CD8-positive, alpha-beta memory T cell (primary cell): ENCODE results near the gene ITGB1BP1. TPM values are rescaled to one million over a fixed set of nuclear protein-coding genes. Genes with fewer than 3 reads are reported as not detected.
A peak's percentile ranks its signal among the peaks of the same experiment; 100 is the strongest.

Source experiments
- CTCF ChIA-PET: fragments of 350-600 bp; sonication (Branson Sonifier 250); formaldehyde crosslinking; loops from one replicate; lab custom pipeline; 2021; ENCODE audit warnings: antibody characterized with exemption; lab: Charles Lee
- POLR2A ChIA-PET: fragments of 350-600 bp; sonication (Branson Sonifier 250); formaldehyde crosslinking; loops from one replicate; lab custom pipeline; 2021; ENCODE audit warnings: antibody characterized with exemption; lab: Charles Lee
- DNase-seq, 5 donors: peaks; one replicate each; pipeline versions ENCODE4 v3.0.0 to v3.0.0-alpha.2; 2020 to 2022; ENCODE audit warnings: mixed read lengths in 1 of 5
- H3K27ac ChIP-seq: one replicate; pipeline ENCODE4 v1.7.0; 2013; ENCODE audit warnings: low read depth, mild to moderate bottlenecking, low read length, moderate library complexity
- H3K27me3 ChIP-seq: 2 replicates; pipeline ENCODE4 v1.7.0; 2013; ENCODE audit warnings: low read length, mild to moderate bottlenecking; ENCODE audit not compliant: insufficient read depth, poor library complexity, severe bottlenecking
- H3K36me3 ChIP-seq: 2 replicates; pipeline ENCODE4 v1.7.0; 2013; ENCODE audit warnings: mild to moderate bottlenecking, low read length, moderate library complexity; ENCODE audit not compliant: insufficient read depth
- H3K4me1 ChIP-seq: 2 replicates; pipeline ENCODE4 v1.7.0; 2013; ENCODE audit warnings: mild to moderate bottlenecking, low read length, moderate library complexity; ENCODE audit not compliant: insufficient read depth
- H3K4me3 ChIP-seq: 2 replicates; pipeline ENCODE4 v1.7.0; 2013; ENCODE audit warnings: mild to moderate bottlenecking, low read length
- H3K9me3 ChIP-seq: 2 replicates; pipeline ENCODE4 v1.7.0; 2013; ENCODE audit warnings: mild to moderate bottlenecking, low read length
- H3K27ac Mint-ChIP-seq, 8 donors: one replicate each; pipeline ENCODE4 v1.8.0; 2020 to 2021; ENCODE audit warnings: mixed read lengths in 8 of 8, mild to moderate bottlenecking in 6 of 8, inconsistent platforms in 3 of 8, moderate library complexity in 3 of 8
- H3K27me3 Mint-ChIP-seq, 2 donors: one replicate each; pipeline ENCODE4 v1.8.0; 2020 to 2021; ENCODE audit warnings: mixed read lengths in 2 of 2, mild to moderate bottlenecking in 1 of 2, moderate library complexity in 1 of 2
- H3K36me3 Mint-ChIP-seq, 3 donors: one replicate each; pipeline ENCODE4 v1.8.0; 2020 to 2021; ENCODE audit warnings: mixed read lengths in 3 of 3, inconsistent platforms in 1 of 3, mild to moderate bottlenecking in 1 of 3
- H3K4me1 Mint-ChIP-seq, 3 donors: one replicate each; pipeline ENCODE4 v1.8.0; 2020 to 2021; ENCODE audit warnings: mixed read lengths in 3 of 3, inconsistent platforms in 1 of 3, mild to moderate bottlenecking in 1 of 3
- H3K4me3 Mint-ChIP-seq, 7 donors: one replicate each; pipeline ENCODE4 v1.8.0; 2020 to 2021; ENCODE audit warnings: mixed read lengths in 7 of 7, mild to moderate bottlenecking in 6 of 7, moderate library complexity in 4 of 7, inconsistent platforms in 2 of 7
- H3K9me3 Mint-ChIP-seq, 5 donors: one replicate each; pipeline ENCODE4 v1.8.0; 2020 to 2022; ENCODE audit warnings: mixed read lengths in 5 of 5, mild to moderate bottlenecking in 3 of 5, moderate library complexity in 2 of 5, inconsistent platforms in 1 of 5
- polyA plus RNA-seq: library from polyadenylated mRNA; unstranded; fragments of 300-500 nt; fragmentation: Illumina TruSeq; gene quantifications from one replicate; pipeline ENCODE4 v1.2.3, GENCODE V29; 2021
- total RNA-seq, 2 experiments: library from RNA; stranded (reverse); gene quantifications; one replicate each; pipeline ENCODE4 v1.2.3, GENCODE V29; 2021

The ITGB1BP1 gene, protein sequence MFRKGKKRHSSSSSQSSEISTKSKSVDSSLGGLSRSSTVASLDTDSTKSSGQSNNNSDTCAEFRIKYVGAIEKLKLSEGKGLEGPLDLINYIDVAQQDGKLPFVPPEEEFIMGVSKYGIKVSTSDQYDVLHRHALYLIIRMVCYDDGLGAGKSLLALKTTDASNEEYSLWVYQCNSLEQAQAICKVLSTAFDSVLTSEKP
- total RNA-seq (100 to 1,000 TPM; 185 to 195 TPM), polyA plus RNA-seq (200 TPM)

DNA sequence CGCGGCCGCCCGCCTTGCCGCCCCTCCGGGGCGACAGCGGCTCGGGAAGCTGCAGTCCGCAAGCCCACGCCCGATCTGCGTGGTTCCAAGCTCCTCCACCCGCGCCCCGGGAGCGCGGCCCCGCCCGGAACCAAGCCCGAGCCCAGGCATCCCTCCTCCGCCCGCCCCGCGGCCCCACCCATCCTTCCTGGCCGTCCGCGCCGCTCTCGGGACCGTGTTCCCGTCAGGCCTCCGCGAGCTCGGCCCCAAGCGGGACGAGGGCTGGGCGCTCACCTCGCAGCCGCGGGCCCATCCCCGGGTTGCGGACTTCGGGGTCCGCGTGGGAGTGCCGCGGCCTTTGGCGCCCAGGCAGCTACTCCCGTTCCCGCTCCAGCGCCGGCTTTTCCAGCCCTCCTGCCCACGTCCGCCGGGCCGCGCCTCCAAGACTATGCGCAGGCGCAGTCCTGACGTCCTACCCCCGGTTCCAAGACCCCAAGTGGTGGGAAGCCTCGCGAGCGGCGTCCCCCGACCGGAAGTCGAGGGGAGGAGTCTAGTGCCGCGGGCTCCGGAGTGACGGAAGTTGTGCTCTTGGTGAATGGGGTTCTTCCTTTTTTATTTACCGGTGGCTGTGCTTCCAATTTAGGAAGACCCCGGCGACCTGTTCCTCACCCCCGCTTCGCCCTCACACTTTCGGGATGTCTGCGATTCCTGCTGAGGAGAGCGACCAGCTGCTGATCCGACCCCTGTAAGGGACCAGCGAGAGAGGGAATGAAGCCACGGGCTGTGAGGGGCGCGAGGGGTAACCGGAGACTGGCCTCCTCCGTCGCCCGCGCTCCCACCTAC, at the start of gene ITGB1BP1, which contains the start of gene CPSF3:
Gene ITGB1BP1 (minus strand): TSS at position 429 of the 822 bp plus-strand sequence. CDS start 4,831 bp downstream, outside the sequence.
Gene CPSF3 (plus strand): TSS at position 555 of the 822 bp plus-strand sequence. CDS start 120 bp downstream, at position 675.
- H3K4me3 ChIP-seq = peak within 1 kb of the TSS; percentile 99
- CTCF ChIA-PET = interaction anchor here (1.4 to 1.7 kb wide), 3 partner anchors 10 to 134 kb away, joined by 3 to 5 read pairs (median 5); no protein-coding TSS in a partner anchor
- peak within 1 kb of the TSS; percentile 95 for H3K27ac ChIP-seq
- no peaks in the 10 kb centered on the region for H3K9me3 Mint-ChIP-seq
- no peak within 1 kb of the TSS for H3K4me3 Mint-ChIP-seq
- peak within 1 kb of the TSS in 7 of 8 donors; percentile 80 to 98 (median 92) for H3K27ac Mint-ChIP-seq
- peak; percentile 96 to 98 (median 98) for DNase-seq
- H3K36me3 ChIP-seq = no peaks in the 10 kb centered on the region
- peaks cover 0 to 27% (median 0%) of the 10 kb centered on the region in 3 donors for H3K36me3 Mint-ChIP-seq
- H3K9me3 ChIP-seq = no peaks in the 10 kb centered on the region
- H3K4me1 Mint-ChIP-seq = peaks cover 30 to 38% (median 37%) of the 10 kb centered on the region in 3 donors
- no peaks in the 10 kb centered on the region for H3K27me3 Mint-ChIP-seq
- H3K27me3 ChIP-seq = no peaks in the 10 kb centered on the region
- peaks cover 29% of the 10 kb centered on the region for H3K4me1 ChIP-seq
- POLR2A ChIA-PET = interaction anchor here (1.4 to 3.0 kb wide), 3 partner anchors 48 to 132 kb away, joined by 3 to 28 read pairs (median 8); partner anchors contain the start of genes ADAM17 and IAH1

DNA sequence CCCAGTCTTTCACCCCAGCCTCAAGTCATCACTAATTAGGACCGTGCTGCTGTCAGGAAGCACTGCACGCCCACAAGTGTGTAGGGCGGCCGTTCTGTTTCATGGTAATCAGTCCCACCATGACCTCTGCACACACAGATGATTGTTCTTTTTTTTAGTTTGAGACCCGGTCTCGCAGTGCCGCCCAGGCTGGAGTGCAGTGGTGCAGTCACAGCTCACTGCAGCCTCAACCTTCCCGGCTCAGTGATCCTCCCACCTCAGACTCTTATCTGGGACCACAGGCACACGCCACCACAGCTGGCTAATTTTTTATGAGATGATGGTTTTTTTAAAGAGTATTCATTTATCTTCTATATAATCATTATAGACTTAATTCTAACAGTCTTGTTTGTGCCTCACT, 49.2 kb upstream of the ITGB1BP1 start:
- no peak overlapping the region for H3K4me3 ChIP-seq
- Mint-ChIP-seq H3K4me3 (peak overlapping the region in 6 of 7 donors; percentile 82 to 86 (median 84)), H3K4me1 (peaks cover 25 to 41% (median 34%) of the 10 kb centered on the region in 3 donors), H3K9me3 (no peaks in the 10 kb centered on the region), H3K27me3 (no peaks in the 10 kb centered on the region), H3K27ac (peak overlapping the region in 7 of 8 donors; percentile 6 to 93 (median 91)), H3K36me3 (peaks cover 3 to 35% (median 6%) of the 10 kb centered on the region in 3 donors)
- DNase-seq = no peak
- CTCF ChIA-PET = interaction anchor here (1.5 to 1.7 kb wide), 3 partner anchors 50 to 326 kb away, joined by 5 to 7 read pairs (median 5); no protein-coding TSS in a partner anchor
- H3K27me3 ChIP-seq = no peaks in the 10 kb centered on the region
- no peaks in the 10 kb centered on the region for H3K36me3 ChIP-seq
- H3K9me3 ChIP-seq = no peaks in the 10 kb centered on the region
- POLR2A ChIA-PET = interaction anchor here (3.8 kb wide), 1 partner anchor 49 kb away, joined by 28 read pairs; the partner anchor contains the start of genes CPSF3 and ITGB1BP1
- peaks cover 34% of the 10 kb centered on the region for H3K4me1 ChIP-seq
- no peak overlapping the region for H3K27ac ChIP-seq

DNA sequence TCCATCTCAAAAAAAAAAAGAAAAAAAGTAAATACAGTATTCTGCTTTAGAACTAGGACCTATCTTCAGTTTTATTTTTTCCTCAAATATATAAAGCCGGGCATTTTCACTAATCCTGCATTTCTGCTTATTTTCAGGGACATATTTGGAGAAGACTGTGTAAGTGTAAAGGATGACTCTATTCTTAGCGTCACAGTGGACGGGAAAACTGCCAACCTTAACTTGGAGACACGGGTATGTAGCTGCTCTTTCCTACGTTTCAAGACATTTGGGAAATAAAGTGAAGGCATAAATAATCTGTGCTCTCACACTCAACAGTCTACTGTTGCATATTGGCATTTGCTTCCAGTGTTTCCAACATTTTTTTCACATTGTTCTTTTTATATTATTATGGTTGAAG, 47.9 kb upstream of the ITGB1BP1 start:
- no peaks in the 10 kb centered on the region for H3K9me3 ChIP-seq
- CTCF ChIA-PET = no interaction called here
- POLR2A ChIA-PET = interaction anchor here (0.6 to 0.7 kb wide), 2 partner anchors 47 to 132 kb away, joined by 3 to 4 read pairs; partner anchors contain the start of genes CPSF3 and ITGB1BP1
- no peak overlapping the region for H3K4me3 ChIP-seq
- H3K36me3 ChIP-seq = no peaks in the 10 kb centered on the region
- Mint-ChIP-seq H3K9me3 (no peaks in the 10 kb centered on the region), H3K4me3 (peak overlapping the region in 1 of 7 donors; percentile 12), H3K36me3 (peaks cover under 1 to 31% (median 8%) of the 10 kb centered on the region in 3 donors), H3K27me3 (no peaks in the 10 kb centered on the region), H3K27ac (no peak overlapping the region), H3K4me1 (peaks cover 14 to 28% (median 21%) of the 10 kb centered on the region in 3 donors)
- no peak overlapping the region for H3K27ac ChIP-seq
- peaks cover 22% of the 10 kb centered on the region for H3K4me1 ChIP-seq
- no peaks in the 10 kb centered on the region for H3K27me3 ChIP-seq
- DNase-seq = no peak

DNA sequence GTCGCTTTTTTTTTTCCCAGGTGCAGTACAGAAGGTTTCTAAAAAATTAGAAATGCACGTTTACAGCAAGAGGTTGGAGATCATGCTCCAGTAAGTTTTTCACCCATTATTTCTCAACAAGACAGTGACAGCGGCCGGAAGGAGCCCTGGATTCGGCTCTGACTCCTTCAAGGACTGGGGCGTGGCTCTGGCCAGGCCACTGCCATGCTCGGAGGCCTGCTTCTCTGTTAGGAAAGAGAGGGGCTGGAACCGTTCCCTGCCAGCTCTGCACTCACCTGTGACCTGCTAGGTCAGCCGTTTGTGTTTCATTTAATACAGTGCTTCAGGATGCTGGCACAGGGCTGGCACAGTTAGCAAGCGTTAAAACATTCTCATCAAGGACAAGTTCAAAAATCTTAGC, 44.4 kb upstream of the ITGB1BP1 start:
- DNase-seq = no peak
- Mint-ChIP-seq H3K4me3 (no peak overlapping the region), H3K36me3 (peaks cover 4 to 39% (median 5%) of the 10 kb centered on the region in 3 donors), H3K4me1 (peaks cover 9 to 17% (median 14%) of the 10 kb centered on the region in 3 donors), H3K27ac (no peak overlapping the region), H3K9me3 (no peaks in the 10 kb centered on the region), H3K27me3 (no peaks in the 10 kb centered on the region)
- no peaks in the 10 kb centered on the region for H3K27me3 ChIP-seq
- POLR2A ChIA-PET = no interaction called here
- H3K36me3 ChIP-seq = no peaks in the 10 kb centered on the region
- H3K27ac ChIP-seq = no peak overlapping the region
- CTCF ChIA-PET = no interaction called here
- no peak overlapping the region for H3K4me3 ChIP-seq
- no peaks in the 10 kb centered on the region for H3K9me3 ChIP-seq
- no peaks in the 10 kb centered on the region for H3K4me1 ChIP-seq

DNA sequence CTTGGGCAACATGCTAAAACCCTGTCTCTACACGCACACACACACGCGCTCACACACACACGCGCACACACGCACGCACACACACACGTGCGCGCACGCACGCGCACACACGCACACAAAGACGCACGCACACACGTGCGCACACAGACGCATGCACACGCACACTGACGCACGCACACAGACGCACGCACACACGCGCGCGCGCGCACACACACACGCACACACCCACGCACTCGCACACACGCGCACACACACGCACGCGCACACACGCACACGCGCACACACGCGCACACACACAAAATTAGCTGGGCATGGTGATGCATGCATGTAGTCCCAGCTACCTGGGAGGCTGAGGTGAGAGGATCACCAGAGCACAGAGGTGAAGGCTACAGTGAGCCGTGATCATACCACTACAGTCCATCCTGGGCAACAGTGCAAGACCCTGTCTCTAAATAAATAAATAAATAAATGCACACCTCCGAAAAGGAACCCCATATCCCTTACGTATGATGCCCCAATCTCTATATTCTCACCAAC, 42.9 kb upstream of the ITGB1BP1 start:
- no peaks in the 10 kb centered on the region for H3K36me3 ChIP-seq
- Mint-ChIP-seq H3K4me1 (peaks cover 9 to 14% (median 13%) of the 10 kb centered on the region in 3 donors), H3K27ac (peak overlapping the region in 1 of 8 donors; percentile 16), H3K9me3 (no peaks in the 10 kb centered on the region), H3K27me3 (no peaks in the 10 kb centered on the region), H3K4me3 (no peak overlapping the region), H3K36me3 (peaks cover 4 to 42% (median 5%) of the 10 kb centered on the region in 3 donors)
- no peak for DNase-seq
- H3K9me3 ChIP-seq = no peaks in the 10 kb centered on the region
- no peaks in the 10 kb centered on the region for H3K27me3 ChIP-seq
- H3K4me1 ChIP-seq = no peaks in the 10 kb centered on the region
- ChIA-PET CTCF (no interaction called here), POLR2A (no interaction called here)
- H3K4me3 ChIP-seq = no peak overlapping the region
- H3K27ac ChIP-seq = no peak overlapping the region

DNA sequence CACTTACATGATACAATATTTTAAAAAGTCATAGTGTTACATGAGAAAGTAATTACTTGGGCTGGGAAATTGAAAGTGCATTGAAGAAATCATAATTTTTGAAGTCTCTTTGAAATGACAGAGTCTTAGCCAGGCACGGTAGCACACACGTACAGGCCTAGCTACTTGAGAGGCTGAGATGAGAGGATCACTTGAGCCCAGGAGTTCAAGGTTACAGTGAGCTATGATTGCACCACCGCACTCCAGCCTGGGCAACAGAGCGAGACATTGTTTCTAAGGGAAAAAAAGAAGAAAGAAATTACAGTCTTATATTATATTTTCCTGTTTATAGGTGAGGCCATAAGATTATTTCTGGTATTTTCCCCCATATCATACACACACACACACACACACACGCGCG, 41.8 kb upstream of the ITGB1BP1 start:
- ChIA-PET CTCF (no interaction called here), POLR2A (no interaction called here)
- DNase-seq = no peak
- H3K4me1 ChIP-seq = no peaks in the 10 kb centered on the region
- Mint-ChIP-seq H3K4me1 (peaks cover 9 to 14% (median 13%) of the 10 kb centered on the region in 3 donors), H3K36me3 (peaks cover 4 to 51% (median 8%) of the 10 kb centered on the region in 3 donors), H3K4me3 (no peak overlapping the region), H3K9me3 (no peaks in the 10 kb centered on the region), H3K27ac (peak overlapping the region in 1 of 8 donors; percentile 39), H3K27me3 (no peaks in the 10 kb centered on the region)
- no peaks in the 10 kb centered on the region for H3K27me3 ChIP-seq
- no peaks in the 10 kb centered on the region for H3K9me3 ChIP-seq
- no peak overlapping the region for H3K27ac ChIP-seq
- no peaks in the 10 kb centered on the region for H3K36me3 ChIP-seq
- no peak overlapping the region for H3K4me3 ChIP-seq

DNA sequence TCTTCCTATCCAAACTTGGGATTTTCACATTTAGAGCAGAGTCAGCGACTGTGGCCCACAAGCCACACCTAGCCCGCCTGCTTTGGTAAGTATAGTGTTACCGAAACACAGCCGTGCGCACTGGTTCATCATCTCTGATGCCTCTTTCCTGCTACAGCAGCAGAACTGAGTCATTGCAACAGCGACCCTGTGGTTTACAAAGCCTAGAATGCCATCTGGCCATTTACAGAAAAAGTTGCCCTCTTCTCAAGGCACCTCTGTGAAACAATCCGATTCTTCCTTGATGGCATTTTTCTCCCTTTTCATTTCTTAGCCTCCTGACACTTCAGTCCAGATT, 40.3 kb upstream of the ITGB1BP1 start:
- ChIA-PET POLR2A (no interaction called here), CTCF (no interaction called here)
- no peak for DNase-seq
- Histone ChIP-seq H3K4me3 (no peak overlapping the region), H3K4me1 (no peaks in the 10 kb centered on the region), H3K27me3 (no peaks in the 10 kb centered on the region), H3K27ac (no peak overlapping the region), H3K36me3 (no peaks in the 10 kb centered on the region), H3K9me3 (no peaks in the 10 kb centered on the region)
- Mint-ChIP-seq H3K4me1 (peaks cover 9 to 14% (median 13%) of the 10 kb centered on the region in 3 donors), H3K27me3 (no peaks in the 10 kb centered on the region), H3K27ac (peak overlapping the region in 7 of 8 donors; percentile 8 to 78 (median 54)), H3K9me3 (no peaks in the 10 kb centered on the region), H3K4me3 (no peak overlapping the region), H3K36me3 (peaks cover 4 to 57% (median 13%) of the 10 kb centered on the region in 3 donors)
